HEK293 (cell line): ENCODE data around the gene PLCB1.

Source experiments
- CTCF ChIA-PET: fragments of 350-600 bp; formaldehyde crosslinking; extraction: SDS; loops from one replicate; lab custom pipeline; 2021; ENCODE audit warnings: antibody characterized with exemption; lab: Yijun Ruan, JAX
- POLR2A ChIA-PET: fragments of 300-600 bp; formaldehyde crosslinking; extraction: SDS; loops from one replicate; lab custom pipeline; 2020; ENCODE audit warnings: antibody characterized with exemption, inconsistent platforms; lab: Yijun Ruan, JAX
- H3K27ac ChIP-seq: fragments of 200-500 bp; sonication (Bioruptor generic); 2 replicates; pipeline ENCODE4 v1.5.1; 2014; ENCODE audit warnings: low read depth, low read length, control low read depth, inconsistent platforms; ENCODE audit errors: extremely low read depth
- H3K36me3 ChIP-seq, 2 experiments: fragments of 200-500 bp in 1 of 2; sonication (Bioruptor generic) in 1 of 2; 1 replicate in 1 of 2; 2 replicates in 1 of 2; pipeline ENCODE4 v1.5.1; 2014 to 2017; ENCODE audit warnings: inconsistent platforms in 2 of 2, low read length in 2 of 2; ENCODE audit not compliant: control insufficient read depth in 2 of 2, insufficient read depth in 1 of 2
- H3K4me1 ChIP-seq: fragments of 200-500 bp; sonication (Bioruptor generic); 2 replicates; pipeline ENCODE4 v1.5.1; 2014; ENCODE audit warnings: mild to moderate bottlenecking, low read length, inconsistent platforms; ENCODE audit not compliant: control insufficient read depth, insufficient read depth
- H3K4me3 ChIP-seq: 2 replicates; pipeline ENCODE4 v1.5.1; 2011; ENCODE audit warnings: low read depth, mild to moderate bottlenecking, control low read depth, low read length, moderate library complexity
- H3K9me3 ChIP-seq: fragments of 200-500 bp; sonication (Bioruptor generic); 2 replicates; pipeline ENCODE4 v1.5.1; 2014; ENCODE audit warnings: low read depth, low read length, inconsistent platforms; ENCODE audit not compliant: control insufficient read depth, insufficient read depth
- GLIS1 ChIP-seq: fragments of 450-650 bp; formaldehyde crosslinking; IDR thresholded peaks from 2 replicates; pipeline ENCODE4 v1.5.1; 2016; ENCODE audit warnings: missing biosample characterization, missing genetic modification characterization
- KLF1 ChIP-seq: fragments of 450-650 bp; formaldehyde crosslinking; IDR thresholded peaks from 2 replicates; pipeline ENCODE4 v1.5.1; 2016; ENCODE audit warnings: missing biosample characterization, missing genetic modification characterization
- MEIS1 ChIP-seq: sonication (generic); formaldehyde crosslinking; IDR thresholded peaks from 2 replicates; pipeline ENCODE4 v1.8.1; 2022; ENCODE audit warnings: missing genetic modification reagents, mild to moderate bottlenecking, borderline replicate concordance
- PRDM10 ChIP-seq: fragments of 450-650 bp; formaldehyde crosslinking; IDR thresholded peaks from 2 replicates; pipeline ENCODE4 v1.5.1; 2016; ENCODE audit warnings: missing biosample characterization, missing genetic modification characterization
- SCRT2 ChIP-seq: fragments of 450-650 bp; formaldehyde crosslinking; IDR thresholded peaks from 2 replicates; pipeline ENCODE4 v1.5.1; 2016; ENCODE audit warnings: missing biosample characterization, missing genetic modification characterization
- WT1 ChIP-seq: fragments of 450-650 bp; formaldehyde crosslinking; IDR thresholded peaks from 2 replicates; pipeline ENCODE4 v1.5.1; 2016; ENCODE audit warnings: missing biosample characterization, missing genetic modification characterization
- ZBTB21 ChIP-seq: fragments of 450-650 bp; formaldehyde crosslinking; IDR thresholded peaks from 2 replicates; pipeline ENCODE4 v1.5.1; 2017; ENCODE audit warnings: missing biosample characterization, missing genetic modification characterization
- ZFHX2 ChIP-seq: fragments of 450-650 bp; formaldehyde crosslinking; conservative IDR thresholded peaks from 2 replicates; pipeline ENCODE4 v1.5.1; 2016; ENCODE audit warnings: missing biosample characterization, missing genetic modification characterization
- ZFP37 ChIP-seq: fragments of 450-650 bp; formaldehyde crosslinking; IDR thresholded peaks from 2 replicates; pipeline ENCODE4 v1.5.1; 2016; ENCODE audit warnings: missing biosample characterization, missing genetic modification characterization
- ZNF112 ChIP-seq: fragments of 450-650 bp; formaldehyde crosslinking; IDR thresholded peaks from 2 replicates; pipeline ENCODE4 v1.5.0; 2017; ENCODE audit warnings: missing biosample characterization, missing genetic modification characterization
- ZNF146 ChIP-seq: fragments of 450-650 bp; formaldehyde crosslinking; IDR thresholded peaks from 2 replicates; pipeline ENCODE4 v1.5.1; 2016; ENCODE audit warnings: missing biosample characterization, missing genetic modification characterization
- ZNF184 ChIP-seq: fragments of 450-650 bp; IDR thresholded peaks from 2 replicates; pipeline ENCODE4 v1.5.1; 2018; ENCODE audit warnings: missing biosample characterization, mild to moderate bottlenecking, missing genetic modification characterization
- ZNF221 ChIP-seq: fragments of 450-650 bp; formaldehyde crosslinking; IDR thresholded peaks from 2 replicates; pipeline ENCODE4 v1.5.1; 2017; ENCODE audit warnings: missing biosample characterization, missing genetic modification characterization, borderline replicate concordance
- ZNF292 ChIP-seq: fragments of 450-650 bp; formaldehyde crosslinking; IDR thresholded peaks from 2 replicates; pipeline ENCODE4 v1.5.1; 2016; ENCODE audit warnings: low read depth, missing biosample characterization, missing genetic modification characterization, borderline replicate concordance
- ZNF324 ChIP-seq: fragments of 450-650 bp; formaldehyde crosslinking; IDR thresholded peaks from 2 replicates; pipeline ENCODE4 v1.5.1; 2016; ENCODE audit warnings: missing biosample characterization, missing genetic modification characterization
- ZNF335 ChIP-seq: fragments of 450-650 bp; formaldehyde crosslinking; conservative IDR thresholded peaks from 2 replicates; pipeline ENCODE4 v1.5.1; 2016; ENCODE audit warnings: missing biosample characterization, missing genetic modification characterization
- ZNF341 ChIP-seq: fragments of 450-650 bp; formaldehyde crosslinking; IDR thresholded peaks from 2 replicates; pipeline ENCODE4; 2016; ENCODE audit warnings: low read depth, missing biosample characterization, missing genetic modification characterization
- ZNF398 ChIP-seq: fragments of 450-650 bp; formaldehyde crosslinking; IDR thresholded peaks from 2 replicates; pipeline ENCODE4 v1.5.1; 2017; ENCODE audit warnings: missing biosample characterization, missing genetic modification characterization
- ZNF544 ChIP-seq: fragments of 450-650 bp; formaldehyde crosslinking; IDR thresholded peaks from 2 replicates; pipeline ENCODE4 v1.5.0; 2017; ENCODE audit warnings: missing biosample characterization, missing genetic modification characterization
- ZNF549 ChIP-seq: fragments of 450-650 bp; IDR thresholded peaks from 2 replicates; pipeline ENCODE4 v1.5.1; 2018; ENCODE audit warnings: missing biosample characterization, missing genetic modification characterization, mild to moderate bottlenecking, inconsistent platforms, moderate library complexity
- ZNF561 ChIP-seq: fragments of 450-650 bp; IDR thresholded peaks from 2 replicates; pipeline ENCODE4 v1.5.1; 2018; ENCODE audit warnings: missing biosample characterization, missing genetic modification characterization, borderline replicate concordance
- ZNF571 ChIP-seq: fragments of 450-650 bp; formaldehyde crosslinking; IDR thresholded peaks from 2 replicates; pipeline ENCODE4 v1.5.0; 2017; ENCODE audit warnings: missing biosample characterization, missing genetic modification characterization
- ZNF610 ChIP-seq: fragments of 450-650 bp; formaldehyde crosslinking; IDR thresholded peaks from 2 replicates; pipeline ENCODE4 v1.5.1; 2016; ENCODE audit warnings: missing biosample characterization, missing genetic modification characterization, borderline replicate concordance
- ZNF624 ChIP-seq: fragments of 450-650 bp; formaldehyde crosslinking; IDR thresholded peaks from 2 replicates; pipeline ENCODE4 v1.5.1; 2017; ENCODE audit warnings: missing biosample characterization, missing genetic modification characterization
- ZNF629 ChIP-seq: fragments of 450-650 bp; formaldehyde crosslinking; IDR thresholded peaks from 2 replicates; pipeline ENCODE4 v1.5.1; 2017; ENCODE audit warnings: missing biosample characterization, missing genetic modification characterization
- ZNF692 ChIP-seq: fragments of 450-650 bp; formaldehyde crosslinking; IDR thresholded peaks from 2 replicates; pipeline ENCODE4 v1.5.1; 2016; ENCODE audit warnings: missing biosample characterization, missing genetic modification characterization
- ZNF777 ChIP-seq: fragments of 450-650 bp; formaldehyde crosslinking; IDR thresholded peaks from 2 replicates; pipeline ENCODE4 v1.5.1; 2017; ENCODE audit warnings: missing biosample characterization, missing genetic modification characterization, borderline replicate concordance
- ZSCAN16 ChIP-seq: fragments of 450-650 bp; formaldehyde crosslinking; IDR thresholded peaks from 2 replicates; pipeline ENCODE4 v1.5.1; 2016; ENCODE audit warnings: missing biosample characterization, missing genetic modification characterization

The PLCB1 gene

GRCh38 chr20:8220716-8221115, 88.7 kb downstream of the PLCB1 start (continued):
- TF ChIP-seq MEIS1 (CRISPR knock-in tag) (no peak), ZNF221 (tag by site-specific recombination) (no peak), ZNF692 (tag by site-specific recombination) (no peak), ZNF571 (tag by site-specific recombination) (no peak), SCRT2 (tag by site-specific recombination) (no peak), ZSCAN16 (no peak)

GRCh38 chr20:8221887-8222419, 89.9 kb downstream of the PLCB1 start:
- no peak overlapping the region for H3K4me3 ChIP-seq
- no peaks in the 10 kb centered on the region for H3K4me1 ChIP-seq
- POLR2A ChIA-PET, result no interaction called here
- CTCF ChIA-PET, result interaction anchor here (0.6 kb wide), 1 partner anchor 87 kb away, joined by 3 read pairs; no protein-coding TSS in a partner anchor
- no peaks in the 10 kb centered on the region for H3K36me3 ChIP-seq
- no peak overlapping the region for H3K27ac ChIP-seq
- TF ChIP-seq WT1 (tag by site-specific recombination) (no peak), ZNF112 (tag by site-specific recombination) (no peak), ZBTB21 (tag by site-specific recombination) (no peak), ZNF335 (tag by site-specific recombination) (no peak), ZNF629 (tag by site-specific recombination) (no peak), ZNF292 (tag by site-specific recombination) (no peak), ZNF777 (tag by site-specific recombination) (no peak), ZNF549 (no peak), ZNF610 (no peak)
- no peaks in the 10 kb centered on the region for H3K9me3 ChIP-seq

GRCh38 chr20:8223091-8223870, 91.2 kb downstream of the PLCB1 start:
- H3K9me3 ChIP-seq, result no peaks in the 10 kb centered on the region
- CTCF ChIA-PET, result no interaction called here
- no peak overlapping the region for H3K27ac ChIP-seq
- POLR2A ChIA-PET, result no interaction called here
- H3K36me3 ChIP-seq, result no peaks in the 10 kb centered on the region
- H3K4me1 ChIP-seq, result no peaks in the 10 kb centered on the region
- no peak overlapping the region for H3K4me3 ChIP-seq
- TF ChIP-seq ZNF146 (tag by site-specific recombination) (no peak), ZNF624 (tag by site-specific recombination) (no peak), KLF1 (tag by site-specific recombination) (no peak), ZNF221 (tag by site-specific recombination) (no peak), PRDM10 (tag by site-specific recombination) (no peak), ZNF324 (tag by site-specific recombination) (no peak), ZNF544 (tag by site-specific recombination) (no peak), ZNF561 (tag by site-specific recombination) (no peak), ZFP37 (tag by site-specific recombination) (no peak), ZNF341 (no peak), ZNF184 (no peak), ZFHX2 (tag by site-specific recombination) (no peak), ZNF398 (tag by site-specific recombination) (no peak), GLIS1 (tag by site-specific recombination) (no peak)
